HL-60 (cell line): ENCODE results near the gene ROCK2.

Source experiments
- POLR2AphosphoS5 ChIP-seq: IDR thresholded peaks from 2 replicates; pipeline ENCODE4 v1.6.1; 2012; ENCODE audit warnings: low read depth
- TF ChIP-seq, protein P1 (sequence below): IDR thresholded peaks from one replicate; pipeline ENCODE4 v1.5.1; 2011; ENCODE audit warnings: low read length, control low read depth, inconsistent platforms; ENCODE audit not compliant: insufficient read depth

DNA sequence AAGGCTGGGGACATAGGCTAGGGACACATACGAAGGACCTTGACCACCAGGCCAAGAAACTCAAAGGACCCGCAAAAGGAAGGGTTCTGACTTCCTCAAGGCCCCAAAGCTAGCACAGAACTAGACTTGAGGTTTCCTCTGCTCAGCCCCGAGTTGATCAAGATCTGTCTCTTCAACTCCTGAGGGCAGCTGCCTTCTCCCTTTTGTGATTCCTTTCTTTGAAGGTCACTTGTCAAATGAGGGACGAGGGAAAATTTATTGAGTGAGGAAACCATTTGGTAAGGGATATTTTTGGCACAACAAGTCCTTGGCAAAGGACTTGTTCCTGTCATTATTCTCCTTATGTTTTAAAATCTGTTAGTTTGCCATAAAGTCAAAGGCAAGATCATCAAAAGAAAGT is 12.3 kb upstream of the ROCK2 start:
- no peak for TF ChIP-seq POLR2AphosphoS5
- TF ChIP-seq, protein P1, sequence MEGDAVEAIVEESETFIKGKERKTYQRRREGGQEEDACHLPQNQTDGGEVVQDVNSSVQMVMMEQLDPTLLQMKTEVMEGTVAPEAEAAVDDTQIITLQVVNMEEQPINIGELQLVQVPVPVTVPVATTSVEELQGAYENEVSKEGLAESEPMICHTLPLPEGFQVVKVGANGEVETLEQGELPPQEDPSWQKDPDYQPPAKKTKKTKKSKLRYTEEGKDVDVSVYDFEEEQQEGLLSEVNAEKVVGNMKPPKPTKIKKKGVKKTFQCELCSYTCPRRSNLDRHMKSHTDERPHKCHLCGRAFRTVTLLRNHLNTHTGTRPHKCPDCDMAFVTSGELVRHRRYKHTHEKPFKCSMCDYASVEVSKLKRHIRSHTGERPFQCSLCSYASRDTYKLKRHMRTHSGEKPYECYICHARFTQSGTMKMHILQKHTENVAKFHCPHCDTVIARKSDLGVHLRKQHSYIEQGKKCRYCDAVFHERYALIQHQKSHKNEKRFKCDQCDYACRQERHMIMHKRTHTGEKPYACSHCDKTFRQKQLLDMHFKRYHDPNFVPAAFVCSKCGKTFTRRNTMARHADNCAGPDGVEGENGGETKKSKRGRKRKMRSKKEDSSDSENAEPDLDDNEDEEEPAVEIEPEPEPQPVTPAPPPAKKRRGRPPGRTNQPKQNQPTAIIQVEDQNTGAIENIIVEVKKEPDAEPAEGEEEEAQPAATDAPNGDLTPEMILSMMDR: no peak
